DMS79 treated with DMSO at 0.1 percent for 48 hours (cell line): ENCODE results near the gene KLF11.

Source experiments
- DNase-seq: peaks from one replicate; lab custom pipeline; 2025; lab: John Stamatoyannopoulos, UW

KLF11 gene

DNA sequence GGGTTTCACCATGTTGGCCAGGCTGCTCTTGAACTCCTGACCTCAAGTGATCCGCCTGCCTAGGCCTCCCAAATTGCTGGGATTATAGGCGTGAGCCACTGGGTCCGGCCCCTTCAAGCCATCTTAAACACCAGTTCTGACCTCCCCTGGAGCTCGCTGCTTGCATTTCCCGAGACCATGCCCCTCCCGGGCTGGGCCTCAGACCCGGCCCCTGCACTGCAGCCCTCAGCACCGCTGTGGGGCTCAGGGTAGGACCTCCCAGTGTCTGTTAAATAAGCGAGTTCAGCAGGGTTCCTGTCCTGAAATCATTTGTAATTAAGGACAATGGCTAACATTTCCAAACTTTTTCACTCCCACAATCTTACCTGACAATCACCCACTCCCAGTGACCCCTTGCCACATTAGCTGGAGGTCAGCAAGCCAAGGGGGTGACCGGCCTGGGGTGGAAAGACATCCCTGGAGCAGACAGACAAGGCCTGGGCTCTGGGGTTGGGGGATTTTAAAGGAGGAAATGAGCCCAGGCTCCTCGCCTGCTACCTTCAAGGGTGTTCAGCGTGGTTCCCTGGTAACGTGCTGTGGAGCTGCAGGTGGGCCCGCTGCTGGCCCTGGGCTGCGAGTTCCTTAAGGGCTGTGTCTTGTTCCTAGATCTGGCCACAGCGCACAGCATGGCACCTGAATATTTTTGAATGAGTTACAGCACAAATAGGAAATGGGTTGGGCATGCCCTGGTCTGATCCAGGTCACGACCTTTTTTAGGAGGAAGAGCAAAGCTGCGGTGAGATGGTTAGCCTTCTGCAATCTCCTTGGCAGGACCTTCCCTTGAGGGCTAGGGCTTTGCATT lies 21.8 kb downstream of the KLF11 start:
- no peak for DNase-seq

DNA sequence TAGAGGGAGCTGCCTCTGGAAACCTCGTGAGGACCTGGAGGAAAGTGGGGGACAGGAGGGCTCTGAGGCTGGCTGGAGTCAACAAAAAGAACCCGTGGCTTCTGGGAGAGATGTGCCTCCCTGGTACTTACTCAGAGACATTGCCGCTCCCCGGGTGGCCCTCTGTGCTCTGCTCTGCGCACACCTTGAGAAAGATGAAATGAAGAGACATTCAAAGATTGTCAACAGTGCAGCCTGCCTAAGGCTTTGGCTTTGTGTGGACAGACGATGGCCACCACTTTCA lies 22.4 kb downstream of the KLF11 start:
- no peak for DNase-seq

DNA sequence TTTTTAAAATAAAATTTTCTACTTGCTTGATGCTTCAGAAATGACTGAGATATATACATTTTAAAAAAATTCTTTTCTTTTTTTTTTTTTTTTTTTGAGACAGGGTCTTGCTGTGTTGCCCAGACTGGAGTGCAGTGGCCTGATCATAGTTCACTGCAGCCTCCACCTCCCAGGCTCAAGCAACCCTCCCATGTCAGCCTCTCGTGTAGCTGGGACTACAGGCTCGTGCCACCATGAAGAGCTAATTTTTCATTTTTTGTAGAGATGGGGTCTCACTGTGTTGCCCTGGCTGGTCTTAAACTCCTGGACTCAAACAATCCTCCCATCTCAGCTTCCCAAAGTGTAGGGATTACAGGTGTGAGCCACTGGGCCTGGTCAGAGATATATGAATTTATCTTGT lies 24.0 kb downstream of the KLF11 start:
- DNase-seq = no peak

DNA sequence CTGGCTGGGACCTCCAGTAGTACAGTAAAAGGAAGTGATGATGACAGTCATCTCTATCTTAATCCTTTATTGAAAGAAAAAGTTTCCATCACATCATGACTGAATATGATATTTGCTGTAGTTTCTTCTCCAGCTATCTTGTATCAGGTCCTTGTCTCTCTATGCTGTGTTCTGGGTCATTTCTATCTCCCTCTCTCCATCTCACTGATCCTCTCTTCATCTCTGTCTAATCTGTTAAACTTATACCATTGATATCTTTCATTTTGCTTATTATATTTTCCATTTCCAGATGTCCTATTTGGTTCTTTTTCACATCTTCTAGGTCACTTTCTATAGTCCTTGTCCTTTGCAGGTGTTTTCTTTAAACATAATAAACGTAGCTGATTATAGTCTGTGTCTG lies 24.5 kb downstream of the KLF11 start:
- no peak for DNase-seq

DNA sequence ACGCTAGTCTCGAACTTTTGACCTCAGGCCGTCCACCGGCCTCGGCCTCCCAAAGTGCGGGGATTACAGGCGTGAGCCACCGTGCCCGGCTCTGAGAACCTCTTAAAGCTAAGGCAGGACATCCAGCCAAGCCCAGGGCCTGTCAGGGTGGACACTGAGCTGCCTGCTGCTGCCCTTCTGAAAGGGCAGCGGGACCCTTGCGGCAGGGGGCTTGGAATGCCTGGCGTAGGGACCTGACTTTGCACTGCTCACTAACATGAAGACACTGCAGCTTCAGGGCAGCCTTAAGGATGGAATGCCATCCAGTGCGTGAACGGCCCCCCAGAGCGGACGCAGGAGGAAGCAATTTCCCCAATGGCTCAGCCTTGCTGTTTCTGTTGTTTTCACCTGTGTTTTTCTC lies 27.8 kb downstream of the KLF11 start:
- DNase-seq = no peak

DNA sequence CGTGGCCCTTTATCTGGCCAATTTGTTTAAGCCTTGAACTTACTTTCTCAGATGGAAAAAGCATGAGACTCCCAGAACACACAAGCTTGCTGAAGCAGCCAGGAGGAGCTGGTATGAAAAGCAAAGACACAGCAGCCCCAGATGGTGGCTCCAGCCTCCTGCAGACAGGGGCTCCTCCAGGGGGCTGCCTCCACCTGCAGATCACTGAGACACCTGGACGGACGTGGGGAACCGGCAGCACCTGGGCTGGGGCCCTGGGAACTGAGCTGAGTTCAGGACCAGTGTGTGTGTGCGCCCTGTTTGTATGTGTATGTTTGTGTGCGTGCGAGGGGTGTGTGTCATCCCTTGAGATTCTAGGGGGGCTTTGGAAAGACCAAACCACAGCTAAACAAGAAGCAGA lies 28.2 kb downstream of the KLF11 start:
- no peak for DNase-seq

DNA sequence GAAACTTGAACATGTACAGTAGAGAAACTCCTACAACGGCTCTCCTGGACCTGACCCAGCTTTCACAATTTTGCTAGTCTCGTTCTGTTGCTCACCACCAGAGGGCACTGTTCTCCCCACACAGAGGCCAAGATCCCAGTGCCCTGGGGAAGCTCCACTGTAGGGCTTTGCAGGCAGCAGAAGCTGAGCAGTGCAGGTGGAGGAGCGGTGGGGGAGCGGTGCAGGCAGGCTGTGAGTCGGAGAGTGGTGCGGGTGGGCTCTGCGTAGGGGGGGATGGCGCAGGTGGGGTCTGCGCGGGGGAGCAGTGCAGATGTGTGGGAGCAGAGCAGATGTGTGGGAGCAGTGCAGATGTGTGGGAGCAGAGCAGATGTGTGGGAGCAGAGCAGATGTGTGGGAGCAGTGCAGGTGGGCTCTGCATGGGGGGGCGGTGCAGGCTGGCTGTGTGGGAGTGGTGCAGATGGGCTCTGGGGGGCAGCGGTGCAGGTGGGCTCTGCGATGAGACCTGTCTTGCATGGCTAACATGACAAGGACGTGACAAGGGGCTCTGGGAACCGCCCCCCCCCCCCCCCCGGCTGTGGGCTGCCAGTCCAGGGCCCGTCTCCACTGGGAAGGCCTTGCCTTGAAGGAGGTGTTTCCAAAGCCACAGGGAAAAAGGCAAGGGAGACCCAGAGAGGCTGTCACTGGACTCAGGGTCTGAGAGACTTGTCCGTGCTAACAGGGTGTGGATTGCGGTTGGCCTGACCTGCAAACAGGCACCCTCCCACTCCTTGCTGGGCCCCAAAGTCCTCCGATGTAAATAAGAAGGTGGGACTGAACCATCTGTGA lies 29.5 kb downstream of the KLF11 start:
- DNase-seq = peak; percentile 90

DNA sequence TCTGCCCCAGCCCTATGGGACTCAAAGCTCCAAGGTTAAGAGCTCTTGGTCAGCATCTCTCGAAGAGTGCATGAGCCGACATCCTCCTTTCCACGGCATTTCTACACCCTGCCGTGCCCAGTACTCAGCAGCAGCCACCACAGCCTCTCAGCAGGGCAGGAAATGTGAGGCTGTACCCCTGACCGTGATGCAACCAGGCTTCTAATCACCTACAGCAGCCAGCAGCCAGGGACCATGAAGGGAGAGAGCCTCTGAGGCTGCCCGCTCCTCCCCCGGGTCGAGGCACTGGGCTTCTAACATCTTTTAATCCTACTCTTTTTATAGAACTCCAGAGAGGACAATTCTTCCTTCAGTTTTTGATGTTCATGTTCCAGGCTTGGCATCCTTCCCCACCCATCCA lies 30.4 kb downstream of the KLF11 start:
- no peak for DNase-seq

DNA sequence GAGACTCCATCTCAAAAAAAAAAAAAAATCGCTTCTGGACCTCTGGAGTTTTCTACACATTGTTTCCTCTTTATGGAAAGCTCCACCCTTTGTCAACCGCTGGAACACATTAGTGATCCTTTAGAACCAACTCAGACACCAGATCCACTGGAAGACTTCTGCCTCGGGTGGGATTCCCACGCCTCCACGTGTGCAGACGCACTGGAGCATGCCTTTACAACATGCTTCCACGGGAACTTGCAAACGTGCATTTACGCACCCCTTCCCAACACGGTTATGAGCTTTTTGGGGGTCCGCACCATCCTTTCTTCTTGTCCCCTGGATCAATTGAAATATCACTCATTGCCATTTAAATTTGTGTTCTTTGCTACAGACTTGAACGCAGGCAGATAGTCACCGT lies 31.8 kb downstream of the KLF11 start:
- DNase-seq = no peak

DNA sequence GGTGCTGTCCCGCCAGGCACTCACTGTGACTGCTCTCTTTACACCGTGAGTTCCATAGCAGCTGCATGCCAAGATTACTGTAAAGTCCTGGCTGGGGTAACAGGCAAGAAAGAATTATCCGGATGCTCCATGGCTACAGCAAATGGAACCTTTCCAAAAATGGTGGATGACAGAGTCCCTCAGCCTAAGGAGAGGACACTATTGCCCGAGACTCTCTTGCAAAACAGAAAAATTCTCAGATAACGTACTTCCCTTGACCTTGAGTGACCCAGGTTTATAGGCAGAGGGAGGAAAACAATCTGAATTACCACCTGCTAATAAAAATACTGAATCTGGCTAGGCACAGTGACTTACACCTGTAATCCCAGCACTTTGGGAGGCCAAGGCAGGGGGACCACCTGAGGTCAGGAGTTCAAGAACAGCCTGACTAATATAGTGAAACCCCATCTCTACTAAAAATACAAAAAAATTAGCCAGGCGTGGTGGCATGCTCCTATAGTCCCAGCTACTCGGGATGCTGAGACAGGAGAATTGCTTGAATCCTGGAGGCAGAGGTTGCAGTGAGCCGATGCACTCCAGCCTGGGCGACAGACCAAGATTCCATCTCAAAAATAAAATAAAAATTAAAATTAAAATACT lies 32.3 kb downstream of the KLF11 start:
- no peak for DNase-seq

DNA sequence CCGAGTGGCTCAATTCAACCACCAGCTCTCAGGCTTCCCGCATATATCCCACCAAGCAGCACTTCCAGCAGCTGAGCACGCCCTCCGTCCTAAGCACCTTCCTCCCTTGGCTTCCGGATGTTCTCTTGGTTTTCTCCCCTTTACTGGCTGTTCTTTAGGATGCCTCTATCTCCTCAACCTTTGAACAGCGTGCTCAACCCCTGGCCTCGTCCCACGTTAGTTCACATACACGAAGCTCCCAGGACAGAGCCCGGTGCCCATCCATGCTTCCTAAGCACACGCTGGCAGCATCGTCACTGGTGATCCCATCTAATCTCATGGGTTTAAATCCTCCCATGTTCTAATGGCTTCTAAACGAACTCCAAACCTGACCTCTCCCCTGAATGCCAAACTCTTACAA lies 33.2 kb downstream of the KLF11 start:
- DNase-seq = no peak

DNA sequence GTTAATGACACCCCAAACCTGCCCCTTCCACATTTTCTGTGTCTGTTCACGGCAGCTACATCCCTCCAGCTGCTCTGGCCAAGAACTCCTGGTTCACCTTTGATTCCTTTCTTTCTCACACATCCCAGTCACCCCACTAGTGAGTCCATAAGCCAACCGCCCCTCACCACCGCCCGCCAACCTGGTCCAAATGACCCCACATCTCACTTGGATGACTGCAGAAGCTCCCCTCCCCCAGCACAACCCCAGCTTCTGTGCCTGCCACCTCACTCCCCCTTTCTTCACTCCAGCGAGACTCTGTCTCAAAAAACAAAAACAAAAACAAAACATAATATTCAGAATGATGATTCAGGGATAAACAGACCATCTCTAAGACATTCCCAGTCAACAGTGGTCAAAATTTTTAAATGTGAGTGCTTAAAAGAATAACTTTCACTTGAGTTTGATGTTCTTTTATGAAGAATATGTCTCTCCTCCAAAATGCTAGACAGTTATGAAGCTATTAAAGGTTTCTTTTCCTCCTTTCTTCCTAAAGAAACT lies 33.7 kb downstream of the KLF11 start:
- DNase-seq = no peak

DNA sequence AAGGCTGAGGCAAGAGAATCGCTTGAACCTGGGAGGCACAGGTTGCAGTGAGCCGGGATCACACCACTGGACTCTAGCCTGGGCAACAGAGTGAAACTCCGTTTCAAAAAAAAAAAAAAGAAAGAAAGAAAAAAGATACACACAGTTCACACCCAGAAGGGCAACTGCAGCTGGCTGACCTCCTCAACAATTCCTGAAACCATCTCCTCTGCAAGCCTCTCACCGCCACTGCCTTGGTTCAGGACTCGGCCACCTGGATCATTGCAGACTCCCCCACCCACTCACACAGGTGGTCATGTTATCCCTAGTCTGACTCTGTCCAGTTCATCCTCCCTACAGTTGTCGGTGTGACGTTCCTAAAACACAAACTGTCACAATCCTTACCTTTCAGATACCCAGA lies 34.7 kb downstream of the KLF11 start:
- DNase-seq = no peak

DNA sequence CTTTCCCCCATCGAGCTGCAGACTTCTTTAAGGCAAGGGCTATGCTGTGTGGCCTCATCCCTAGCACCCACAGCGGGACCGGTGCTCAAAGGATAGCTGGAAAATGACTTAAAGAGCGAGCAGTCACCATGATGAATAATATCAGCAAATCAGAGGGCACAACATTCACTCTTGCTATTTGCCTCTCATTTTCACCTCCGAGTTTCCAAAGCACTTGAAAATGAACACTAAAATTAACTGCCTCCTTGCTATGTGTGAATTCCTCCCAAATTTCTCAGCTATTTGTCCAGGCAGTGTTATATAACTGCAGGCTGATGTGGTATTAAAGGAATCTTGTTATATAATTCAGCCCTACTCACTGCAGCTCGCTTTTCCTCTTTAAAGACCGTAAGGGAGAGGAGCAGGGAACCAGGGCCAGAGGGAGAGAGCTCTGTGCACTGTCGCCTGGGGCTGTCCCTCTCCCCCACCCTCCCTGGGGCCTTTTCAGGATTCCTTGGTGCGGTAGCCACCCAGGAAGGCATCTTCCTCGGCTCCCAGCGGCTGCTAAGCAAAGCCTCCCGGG lies 35.4 kb downstream of the KLF11 start:
- no peak for DNase-seq

DNA sequence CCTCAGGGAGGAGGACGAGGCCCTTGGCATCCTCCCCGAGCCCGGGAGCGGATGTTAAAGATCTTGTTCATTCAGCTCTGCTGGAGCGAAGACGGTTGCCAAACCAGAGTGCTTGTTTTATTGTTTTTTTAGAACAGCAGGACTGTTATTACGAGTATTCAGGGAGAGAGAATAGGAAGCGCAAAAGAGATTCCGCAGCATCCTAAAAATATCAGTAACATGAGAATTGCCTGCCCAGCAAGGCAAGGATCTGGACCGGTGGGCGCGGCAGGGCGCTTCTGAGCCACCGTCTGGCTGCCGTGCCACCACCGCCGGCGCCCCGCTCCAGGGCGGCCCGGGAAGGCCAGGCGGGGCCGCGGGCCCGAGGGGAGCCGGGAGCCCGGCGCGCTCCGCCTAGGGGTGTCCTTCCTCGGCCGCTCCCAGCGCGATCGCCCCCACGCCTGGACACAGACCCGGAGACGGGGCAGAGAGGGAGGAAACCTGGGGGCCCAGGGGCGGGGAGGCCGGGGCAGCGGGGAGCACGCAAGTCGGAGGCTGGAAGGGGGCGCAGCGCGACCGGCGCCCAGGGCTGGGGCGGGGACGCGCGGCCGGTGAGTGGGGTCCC lies 36.0 kb downstream of the KLF11 start:
- peak; percentile 46 for DNase-seq

DNA sequence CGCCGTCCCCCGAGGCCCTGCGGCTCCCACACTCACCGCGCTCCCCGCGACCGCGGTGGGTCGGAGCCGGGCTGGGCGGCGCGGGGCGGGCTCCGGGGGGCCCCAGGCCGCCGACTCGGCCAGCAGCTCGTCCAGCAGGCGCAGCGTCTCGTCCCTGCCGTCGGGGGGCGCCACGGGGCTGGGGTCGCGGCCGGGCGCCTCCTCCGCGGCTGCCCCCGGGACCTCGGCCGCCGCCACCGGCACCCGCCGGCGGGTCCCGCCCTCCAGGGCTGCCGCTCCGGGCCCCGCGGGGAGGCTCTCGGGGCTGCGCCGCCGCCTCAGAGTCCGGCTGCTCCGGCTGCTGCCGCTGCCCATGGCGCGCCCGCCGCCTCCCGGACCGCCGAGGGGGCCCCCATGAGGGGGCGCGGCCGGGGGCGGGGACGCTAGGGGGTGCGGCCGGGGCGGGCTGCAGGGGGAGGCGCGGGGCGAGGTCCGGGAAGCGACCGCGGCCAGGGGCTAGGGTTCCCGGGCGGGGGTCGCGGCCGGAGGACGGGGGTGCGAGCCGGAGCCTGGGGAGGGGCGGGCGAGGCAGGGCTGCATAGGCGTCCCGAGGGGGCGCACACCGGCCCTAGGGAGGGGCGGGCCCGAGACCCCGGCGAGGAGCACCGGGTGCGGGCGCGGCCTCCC lies 36.7 kb downstream of the KLF11 start, which contains the start of gene CYS1:
Gene CYS1, minus strand, starts transcription at position 542 of the 666 bp plus-strand sequence. Its CDS starts 188 bp downstream, at position 354.
- no peak for DNase-seq

DNA sequence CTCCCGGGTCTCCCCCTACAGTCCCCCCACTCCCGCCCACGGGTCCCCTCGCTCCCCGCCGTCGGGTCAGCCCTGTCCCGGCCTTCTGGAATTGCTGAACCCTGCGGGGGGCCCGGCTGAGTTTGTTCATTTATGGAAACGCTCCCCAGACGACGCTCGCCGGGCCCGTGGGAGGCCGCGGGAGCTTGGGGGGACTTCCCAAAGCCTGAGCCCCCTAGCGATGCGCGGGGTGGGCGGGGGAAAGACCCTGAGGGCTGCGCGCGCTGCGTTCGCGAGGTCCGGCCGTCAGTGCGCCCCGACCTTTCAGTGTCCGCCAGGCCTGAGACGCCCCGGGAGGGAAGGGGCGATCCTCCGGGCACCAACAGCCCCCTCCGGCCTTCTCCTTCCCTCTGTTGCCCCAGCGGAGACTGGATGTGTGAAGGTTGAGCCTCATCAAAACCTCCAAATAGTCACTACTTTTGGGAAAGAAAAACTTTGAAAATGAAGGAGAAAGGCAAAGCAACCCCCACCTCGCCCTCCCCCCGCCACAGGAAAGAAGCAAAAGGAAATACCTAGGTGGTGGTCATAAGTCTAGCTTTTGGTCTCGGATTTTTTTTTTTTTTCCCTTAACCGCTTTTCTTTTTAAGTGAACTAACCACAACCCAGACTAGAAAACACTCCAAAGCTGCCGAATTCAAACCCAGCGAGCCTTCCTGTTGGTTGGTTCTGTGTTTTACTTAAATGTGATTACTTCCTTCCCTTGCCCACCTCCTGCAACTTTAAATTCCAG lies 37.4 kb downstream of the KLF11 start:
- no peak for DNase-seq

DNA sequence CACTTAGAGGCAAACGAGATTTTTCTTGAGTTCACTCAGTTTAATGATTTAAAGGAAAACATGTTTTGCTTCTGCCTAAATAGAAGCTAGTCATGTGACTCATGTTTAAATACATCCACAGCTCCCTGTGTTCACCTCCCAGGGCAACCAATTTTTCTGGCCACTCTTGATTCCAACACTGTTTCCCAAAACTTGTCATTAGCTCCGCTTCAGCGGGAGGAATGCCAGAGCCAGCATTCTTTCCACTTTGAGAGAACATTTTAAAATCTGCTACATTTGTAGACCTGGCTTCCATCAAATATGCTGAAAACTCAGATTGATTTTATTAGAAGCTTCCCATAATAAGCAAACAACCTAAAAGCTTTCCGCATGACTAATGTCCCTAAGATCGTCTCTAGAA lies 39.7 kb downstream of the KLF11 start:
- no peak for DNase-seq

DNA sequence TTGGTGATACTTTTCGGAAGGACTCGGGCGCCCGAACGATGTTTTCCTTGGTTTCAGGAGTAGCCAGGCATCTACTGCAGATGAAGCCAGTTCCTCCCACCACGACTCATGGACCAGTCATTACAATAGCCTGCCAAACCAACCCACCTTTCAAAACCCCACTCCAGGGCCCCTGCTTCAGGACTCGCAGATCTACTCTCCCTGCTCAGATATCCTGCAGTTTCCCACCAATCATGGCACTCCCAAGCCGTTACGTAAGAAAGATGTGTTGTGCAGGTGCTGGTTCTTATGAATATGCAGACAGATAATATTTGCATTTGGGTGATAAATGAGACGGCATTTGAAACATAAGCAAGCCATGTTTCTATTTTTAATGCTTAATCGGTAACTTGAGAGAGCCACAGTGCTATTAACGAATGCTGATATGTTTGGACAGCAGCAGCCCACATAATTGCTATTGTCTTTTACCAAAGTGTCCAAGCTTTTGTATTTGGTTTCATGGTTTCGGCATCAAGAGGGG lies 40.4 kb downstream of the KLF11 start:
- DNase-seq = peak; percentile 44

DNA sequence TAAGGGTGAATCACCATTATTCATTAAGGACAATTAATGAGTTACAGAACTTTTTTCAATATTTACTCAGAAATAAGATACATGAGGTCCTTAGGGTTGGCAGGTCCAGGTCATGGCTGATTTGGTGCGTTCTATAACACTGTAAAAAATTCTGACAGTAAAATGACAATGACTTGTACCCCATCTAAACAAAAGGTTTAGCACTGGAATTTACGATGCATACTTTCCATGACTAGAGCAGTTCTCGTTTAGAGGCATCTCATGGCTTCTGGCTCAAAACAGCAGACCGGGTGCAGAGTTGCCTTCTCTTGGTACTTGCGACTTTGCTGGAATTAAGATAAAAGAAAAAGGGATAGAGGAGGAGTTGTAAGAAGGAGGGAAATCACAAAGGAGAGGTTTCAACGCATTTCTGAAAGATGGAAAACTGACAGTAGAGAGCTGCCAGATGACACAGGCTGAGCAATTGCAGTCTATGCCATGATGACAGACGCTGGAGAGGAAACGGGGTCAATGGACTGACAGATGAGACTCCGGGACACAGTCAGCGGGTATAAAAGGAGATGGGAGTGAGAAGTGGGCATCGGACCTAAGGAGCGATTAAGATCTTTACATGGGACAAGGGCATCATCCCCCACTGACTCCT lies 41.0 kb downstream of the KLF11 start:
- peak; percentile 44 for DNase-seq
